ENCODE measurements around the gene FAM181A. TPM values are rescaled to one million over a fixed set of nuclear protein-coding genes. Genes with fewer than 3 reads are reported as not detected.

FAM181A gene
- total RNA-seq, 1 experiment from 2014 or later: not detected

DNA sequence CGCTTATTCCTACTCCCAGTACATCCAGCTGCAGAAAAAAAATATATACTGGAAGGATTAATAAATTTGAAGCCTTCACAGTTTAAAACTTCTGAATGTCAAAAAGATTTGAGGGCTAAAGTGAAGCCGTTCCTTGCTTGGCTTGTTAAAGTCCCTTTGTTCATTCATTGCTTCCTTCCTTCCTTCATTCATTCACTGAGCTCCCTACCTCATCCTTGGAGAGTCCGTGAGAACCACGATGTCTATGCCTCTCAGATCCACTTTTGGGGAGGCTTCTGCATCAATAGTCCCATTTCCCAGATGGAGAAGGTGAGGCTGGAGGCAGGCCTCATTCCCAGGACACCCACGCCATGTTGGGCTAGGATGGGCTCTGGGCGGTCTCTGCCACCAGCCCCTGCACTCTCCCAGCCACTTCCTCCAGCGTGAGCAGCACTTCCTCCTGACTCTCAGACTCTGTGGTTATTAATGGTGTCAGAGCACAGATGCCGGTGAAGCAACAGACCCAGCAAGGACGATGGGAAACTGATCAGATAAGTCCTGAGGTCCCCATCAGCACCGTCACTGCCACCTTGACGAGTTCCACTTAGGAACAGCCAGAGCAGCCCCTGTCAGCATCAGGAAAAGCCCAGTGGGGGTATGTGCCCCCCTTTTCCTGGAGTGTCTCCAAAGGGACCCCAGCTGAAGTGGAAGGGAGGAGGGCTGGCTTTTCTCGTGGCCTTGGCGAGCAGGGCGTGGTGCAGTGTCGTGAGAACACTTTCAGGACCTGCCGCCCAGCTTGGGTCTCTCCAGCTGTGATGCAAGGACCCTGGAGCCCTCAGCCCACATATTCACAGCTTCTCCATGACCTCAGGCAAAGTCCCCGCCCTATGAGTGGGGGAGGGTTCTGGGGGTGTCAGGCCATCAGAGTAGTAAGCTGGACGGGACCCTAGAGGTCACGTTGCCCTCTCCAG, 28.0 kb downstream of the FAM181A start:
- Histone ChIP-seq H3K27me3 (ENCODE audit: low read length) (no peaks in the 10 kb centered on the region), H3F3A (ENCODE audit: low read length, unreplicated experiment) (no peaks in the 10 kb centered on the region), H3K9ac (ENCODE audit: low read length) (no peak overlapping the region), H3K9me2 (replicated peaks; ENCODE audit: low read length) (no peaks in the 10 kb centered on the region), H4K20me1 (ENCODE audit: low read length) (no peaks in the 10 kb centered on the region), H3K4me2 (ENCODE audit: low read length) (no peak overlapping the region), H3K9me3 (ENCODE audit: low read length) (no peaks in the 10 kb centered on the region), H3K4me1 (ENCODE audit: insufficient read depth, low read length) (peaks cover 16% of the 10 kb centered on the region), H2AFZ (ENCODE audit: low read length) (no peak overlapping the region), H3K27ac (ENCODE audit: low read length) (no peak overlapping the region), H3K36me3 (ENCODE audit: low read depth, low read length) (no peaks in the 10 kb centered on the region), H3K4me3 (ENCODE audit: low read length) (no peak overlapping the region), H3K79me2 (ENCODE audit: low read length) (no peaks in the 10 kb centered on the region)
- CTCF ChIA-PET: no interaction called here
- intact Hi-C loops (cut with micrococcal nuclease): no loop called here
- no TSS peak for BruUV-seq (replicated peaks)
- POLR2A ChIA-PET (ENCODE audit: unreplicated experiment): no interaction called here
- TF ChIP-seq EZH2 (IDR thresholded peaks at IDR 0.05; ENCODE audit: low read length, unreplicated experiment) (no peak), EZH2phosphoT487 (IDR thresholded peaks at IDR 0.05; ENCODE audit: borderline replicate concordance, low read length) (no peak)
- TF ChIP-seq, protein P1, sequence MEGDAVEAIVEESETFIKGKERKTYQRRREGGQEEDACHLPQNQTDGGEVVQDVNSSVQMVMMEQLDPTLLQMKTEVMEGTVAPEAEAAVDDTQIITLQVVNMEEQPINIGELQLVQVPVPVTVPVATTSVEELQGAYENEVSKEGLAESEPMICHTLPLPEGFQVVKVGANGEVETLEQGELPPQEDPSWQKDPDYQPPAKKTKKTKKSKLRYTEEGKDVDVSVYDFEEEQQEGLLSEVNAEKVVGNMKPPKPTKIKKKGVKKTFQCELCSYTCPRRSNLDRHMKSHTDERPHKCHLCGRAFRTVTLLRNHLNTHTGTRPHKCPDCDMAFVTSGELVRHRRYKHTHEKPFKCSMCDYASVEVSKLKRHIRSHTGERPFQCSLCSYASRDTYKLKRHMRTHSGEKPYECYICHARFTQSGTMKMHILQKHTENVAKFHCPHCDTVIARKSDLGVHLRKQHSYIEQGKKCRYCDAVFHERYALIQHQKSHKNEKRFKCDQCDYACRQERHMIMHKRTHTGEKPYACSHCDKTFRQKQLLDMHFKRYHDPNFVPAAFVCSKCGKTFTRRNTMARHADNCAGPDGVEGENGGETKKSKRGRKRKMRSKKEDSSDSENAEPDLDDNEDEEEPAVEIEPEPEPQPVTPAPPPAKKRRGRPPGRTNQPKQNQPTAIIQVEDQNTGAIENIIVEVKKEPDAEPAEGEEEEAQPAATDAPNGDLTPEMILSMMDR (conservative IDR thresholded peaks at IDR 0.05; ENCODE audit: low read depth, low read length): no peak
- no peak for ATAC-seq
- DNase-seq: no peak

DNA sequence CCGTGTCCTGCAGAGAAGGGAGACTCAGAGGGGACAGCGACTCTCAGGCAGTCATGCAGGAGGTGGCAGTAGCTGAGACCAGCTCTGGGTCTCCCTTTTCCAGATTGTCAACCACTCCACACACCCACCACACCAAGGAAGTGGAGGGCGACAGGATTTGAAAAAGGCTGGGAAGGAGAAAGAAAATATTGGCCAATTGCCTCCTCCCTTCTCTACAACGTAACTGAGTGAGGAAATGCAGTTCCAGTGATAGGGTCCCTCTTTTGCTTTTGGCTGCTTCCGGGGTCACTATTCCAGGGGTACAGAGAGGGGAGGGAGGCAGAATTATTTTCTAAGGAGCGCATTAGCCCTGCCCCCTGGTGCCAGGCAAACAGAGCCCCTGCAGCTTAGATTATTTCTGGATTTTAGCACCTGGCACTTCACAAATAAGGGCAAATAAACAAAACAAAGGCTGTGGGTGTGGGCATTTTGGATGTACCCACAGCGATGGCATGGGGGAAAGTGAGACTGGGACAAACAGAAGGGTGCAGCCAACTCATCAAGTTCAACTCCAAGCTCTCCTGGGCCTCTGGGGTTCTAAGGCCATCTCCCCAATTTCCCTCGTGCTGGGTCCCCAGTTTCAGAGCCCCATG, 28.8 kb downstream of the FAM181A start:
- Histone ChIP-seq H3F3A (ENCODE audit: low read length, unreplicated experiment) (no peaks in the 10 kb centered on the region), H3K9ac (ENCODE audit: low read length) (no peak overlapping the region), H3K4me2 (ENCODE audit: low read length) (no peak overlapping the region), H3K27me3 (ENCODE audit: low read length) (no peaks in the 10 kb centered on the region), H3K9me3 (ENCODE audit: low read length) (no peaks in the 10 kb centered on the region), H4K20me1 (ENCODE audit: low read length) (no peaks in the 10 kb centered on the region), H3K9me2 (replicated peaks; ENCODE audit: low read length) (no peaks in the 10 kb centered on the region), H3K4me1 (ENCODE audit: insufficient read depth, low read length) (peaks cover 21% of the 10 kb centered on the region), H3K4me3 (ENCODE audit: low read length) (no peak overlapping the region), H3K27ac (ENCODE audit: low read length) (no peak overlapping the region), H3K79me2 (ENCODE audit: low read length) (no peaks in the 10 kb centered on the region), H2AFZ (ENCODE audit: low read length) (no peak overlapping the region), H3K36me3 (ENCODE audit: low read depth, low read length) (no peaks in the 10 kb centered on the region)
- ChIA-PET CTCF (no interaction called here), POLR2A (ENCODE audit: unreplicated experiment) (no interaction called here)
- DNase-seq (no peak), ATAC-seq (no peak)
- intact Hi-C loops (cut with micrococcal nuclease): no loop called here
- no TSS peak for BruUV-seq (replicated peaks)
- TF ChIP-seq, protein P1 (conservative IDR thresholded peaks at IDR 0.05; ENCODE audit: low read depth, low read length): no peak
- TF ChIP-seq EZH2phosphoT487 (IDR thresholded peaks at IDR 0.05; ENCODE audit: borderline replicate concordance, low read length) (no peak), EZH2 (IDR thresholded peaks at IDR 0.05; ENCODE audit: low read length, unreplicated experiment) (no peak)
